Neural cell (in vitro differentiated cells): ENCODE measurements around the gene ISLR2. TPM values are rescaled to one million over a fixed set of nuclear protein-coding genes. Genes with fewer than 3 reads are reported as not detected.

ENCODE experiments used
- H2AFZ ChIP-seq: fragments of 200-600, 300-800 bp; sonication (generic), shearing (Covaris generic); 2 replicates; pipeline ENCODE4 v1.6.0; 2014; ENCODE audit warnings: low read depth, mild to moderate bottlenecking, antibody characterized with exemption, low read length, moderate library complexity
- H3F3A ChIP-seq: fragments of 200-600 bp; shearing (Covaris generic); 2 replicates; pipeline ENCODE4 v1.6.1; 2016; ENCODE audit warnings: mild to moderate bottlenecking, moderate library complexity, mixed read lengths, antibody characterized with exemption, low read length; ENCODE audit not compliant: insufficient read depth, poor library complexity, severe bottlenecking
- H3K27ac ChIP-seq: fragments of 200-600, 300-800 bp; sonication (generic), shearing (Covaris generic); 2 replicates; pipeline ENCODE4 v1.5.1; 2014; ENCODE audit warnings: mild to moderate bottlenecking, low read length, moderate library complexity
- H3K27me3 ChIP-seq: fragments of 300-800, 200-600 bp; sonication (generic), shearing (Covaris generic); 2 replicates; pipeline ENCODE4 v1.6.0; 2014; ENCODE audit warnings: mild to moderate bottlenecking, low read depth, low read length, moderate library complexity; ENCODE audit not compliant: insufficient read depth
- H3K36me3 ChIP-seq: fragments of 300-800, 200-600 bp; sonication (generic), shearing (Covaris generic); 2 replicates; pipeline ENCODE4 v1.5.1; 2014; ENCODE audit warnings: mild to moderate bottlenecking, antibody characterized with exemption, low read length, moderate library complexity; ENCODE audit not compliant: insufficient read depth
- H3K4me2 ChIP-seq: fragments of 300-800, 200-600 bp; sonication (generic), shearing (Covaris generic); 2 replicates; pipeline ENCODE4 v1.6.0; 2014; ENCODE audit warnings: mild to moderate bottlenecking, low read length
- H3K4me3 ChIP-seq: fragments of 300-800, 200-600 bp; sonication (generic), shearing (Covaris generic); 2 replicates; pipeline ENCODE4 v1.5.1; 2014; ENCODE audit warnings: mild to moderate bottlenecking, low read length, moderate library complexity
- H3K79me2 ChIP-seq: fragments of 200-600 bp; shearing (Covaris generic); replicated peaks from 2 replicates; pipeline ENCODE4 v1.6.0; 2014; ENCODE audit warnings: mild to moderate bottlenecking, low read length, moderate library complexity; ENCODE audit not compliant: insufficient read depth
- H3K9ac ChIP-seq: fragments of 300-800, 200-600 bp; sonication (generic), shearing (Covaris generic); 2 replicates; pipeline ENCODE4 v1.6.1; 2016; ENCODE audit warnings: mild to moderate bottlenecking, low read length, mixed read lengths
- H3K9me2 ChIP-seq: fragments of 200-600 bp; shearing (Covaris generic); 2 replicates; pipeline ENCODE4 v1.6.1; 2016; ENCODE audit warnings: mild to moderate bottlenecking, low read length, mixed read lengths; ENCODE audit not compliant: insufficient read depth
- H3K9me3 ChIP-seq: fragments of 200-600, 300-800 bp; sonication (generic), shearing (Covaris generic); 2 replicates; pipeline ENCODE4 v1.6.1; 2016; ENCODE audit warnings: mild to moderate bottlenecking, mixed run types, low read length, moderate library complexity, mixed read lengths
- H4K20me1 ChIP-seq: fragments of 200-600 bp; shearing (Covaris generic); 2 replicates; pipeline ENCODE4 v1.6.1; 2016; ENCODE audit warnings: mild to moderate bottlenecking, mixed run types; ENCODE audit not compliant: insufficient read depth
- EP300 ChIP-seq: fragments of 450-650 bp; conservative IDR thresholded peaks from 2 replicates; pipeline ENCODE4 v1.6.1; 2014; ENCODE audit warnings: antibody characterized with exemption, mild to moderate bottlenecking, moderate library complexity; ENCODE audit not compliant: poor library complexity, severe bottlenecking
- EZH2 ChIP-seq: fragments of 200-600, 300-800 bp; shearing (Covaris generic), sonication (generic); IDR thresholded peaks from 2 replicates; pipeline ENCODE4 v1.6.1; 2014; ENCODE audit warnings: antibody characterized with exemption, low read length, borderline replicate concordance, mild to moderate bottlenecking; ENCODE audit not compliant: insufficient read depth, poor library complexity, severe bottlenecking
- POLR2AphosphoS5 ChIP-seq: IDR thresholded peaks from 2 replicates; pipeline ENCODE4 v1.6.1; 2012
- RAD21 ChIP-seq: fragments of 450-650 bp; conservative IDR thresholded peaks from 2 replicates; pipeline ENCODE4 v1.6.1; 2014; ENCODE audit warnings: antibody characterized with exemption, mild to moderate bottlenecking, moderate library complexity
- SMC3 ChIP-seq: fragments of 450-650 bp; conservative IDR thresholded peaks from 2 replicates; pipeline ENCODE4 v1.6.1; 2014; ENCODE audit warnings: antibody characterized with exemption, mild to moderate bottlenecking, moderate library complexity; ENCODE audit not compliant: poor library complexity
- TAF1 ChIP-seq: IDR thresholded peaks from 2 replicates; pipeline ENCODE4 v1.6.1; 2012; ENCODE audit warnings: low read depth
- polyA plus RNA-seq: library from polyadenylated mRNA; depleted of rRNA; stranded (reverse); fragments of >200 nt; gene quantifications from 2 replicates; pipeline ENCODE4 v1.2.3, GENCODE V29; 2014
- TF ChIP-seq, protein P1 (sequence below): fragments of 450-650 bp; IDR thresholded peaks from 2 replicates; pipeline ENCODE4 v1.5.1; 2014; ENCODE audit warnings: antibody characterized with exemption, mild to moderate bottlenecking, moderate library complexity; ENCODE audit not compliant: poor library complexity, severe bottlenecking
- TF ChIP-seq, protein P2 (sequence below): IDR thresholded peaks from 2 replicates; pipeline ENCODE4 v1.6.1; 2012; ENCODE audit warnings: borderline replicate concordance

ISLR2 gene
- polyA plus RNA-seq, 1 donor from 2014 or later = 301 TPM

DNA sequence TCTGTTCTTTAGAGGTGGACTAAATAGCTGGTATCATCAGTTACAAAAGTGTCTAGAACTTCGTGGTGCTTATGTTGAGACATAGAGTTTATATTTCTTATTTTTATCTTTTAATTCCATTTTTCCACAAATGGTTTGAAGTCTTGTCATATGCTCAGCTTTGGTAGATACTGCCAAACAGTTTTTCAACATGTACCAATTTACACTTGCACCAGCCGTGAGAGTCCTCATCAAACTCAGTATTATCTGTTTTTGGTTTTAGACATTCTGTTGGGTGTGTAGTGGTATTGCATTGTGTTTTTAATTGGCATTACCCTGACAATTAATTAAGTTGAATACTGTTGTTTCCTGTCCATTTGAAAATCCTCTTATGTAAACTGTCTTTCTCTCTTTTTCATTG, 16.7 kb downstream of the ISLR2 start:
- H3F3A ChIP-seq = no peaks in the 10 kb centered on the region
- H3K36me3 ChIP-seq = no peaks in the 10 kb centered on the region
- no peak overlapping the region for H3K4me2 ChIP-seq
- TF ChIP-seq EP300 (no peak), EZH2 (no peak), SMC3 (no peak)
- no peak overlapping the region for H3K4me3 ChIP-seq
- H3K27me3 ChIP-seq = no peaks in the 10 kb centered on the region
- no peak overlapping the region for H3K9ac ChIP-seq
- no peaks in the 10 kb centered on the region for H3K9me2 ChIP-seq
- H2AFZ ChIP-seq = no peak overlapping the region
- no peaks in the 10 kb centered on the region for H4K20me1 ChIP-seq
- no peaks in the 10 kb centered on the region for H3K9me3 ChIP-seq
- no peaks in the 10 kb centered on the region for H3K79me2 ChIP-seq
- H3K27ac ChIP-seq = no peak overlapping the region

DNA sequence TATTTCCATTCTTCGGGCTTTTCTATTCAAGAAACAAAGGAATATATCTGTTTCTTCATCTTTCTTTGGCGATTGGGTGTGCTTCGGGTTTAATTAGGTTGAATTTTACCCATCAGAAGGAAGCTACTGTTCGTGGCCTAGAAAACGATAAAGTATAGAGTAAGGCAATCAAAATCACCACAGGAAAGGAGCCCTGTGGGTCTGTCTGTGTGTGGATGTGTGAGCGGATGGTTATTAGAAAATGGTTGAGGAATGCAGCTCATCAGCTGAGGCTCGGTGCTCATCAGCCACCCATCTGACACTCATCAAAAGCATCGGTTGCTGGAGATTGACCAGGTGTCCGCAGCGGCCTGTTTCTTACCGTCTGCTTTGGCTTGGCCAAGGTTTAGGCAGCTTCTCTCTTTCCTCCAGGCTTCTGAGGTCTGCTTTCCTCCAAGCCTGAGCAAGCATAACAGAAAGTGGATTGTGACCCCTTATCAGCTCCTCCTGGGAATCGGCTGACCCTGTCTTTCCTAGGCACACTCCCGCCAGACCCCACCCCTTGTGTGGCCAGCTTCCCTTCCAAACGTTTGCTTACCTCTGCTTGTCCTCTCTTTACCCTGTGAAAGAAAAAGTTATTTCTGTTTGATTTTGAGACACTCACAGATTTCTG, 25.5 kb downstream of the ISLR2 start:
- Histone ChIP-seq H3K36me3 (no peaks in the 10 kb centered on the region), H3K27ac (peak overlapping the region; percentile 99)

More for the DNA sequence above, 25.5 kb downstream of the ISLR2 start:
- Histone ChIP-seq H3K9me2 (no peaks in the 10 kb centered on the region), H3K9me3 (no peaks in the 10 kb centered on the region), H3K79me2 (no peaks in the 10 kb centered on the region), H3K4me2 (peak overlapping the region; percentile 1), H3K27me3 (no peaks in the 10 kb centered on the region), H3F3A (peaks cover 15% of the 10 kb centered on the region), H2AFZ (no peak overlapping the region), H3K4me3 (peak overlapping the region; percentile 34), H4K20me1 (no peaks in the 10 kb centered on the region), H3K9ac (peak overlapping the region; percentile 65)
- TF ChIP-seq, protein P1, sequence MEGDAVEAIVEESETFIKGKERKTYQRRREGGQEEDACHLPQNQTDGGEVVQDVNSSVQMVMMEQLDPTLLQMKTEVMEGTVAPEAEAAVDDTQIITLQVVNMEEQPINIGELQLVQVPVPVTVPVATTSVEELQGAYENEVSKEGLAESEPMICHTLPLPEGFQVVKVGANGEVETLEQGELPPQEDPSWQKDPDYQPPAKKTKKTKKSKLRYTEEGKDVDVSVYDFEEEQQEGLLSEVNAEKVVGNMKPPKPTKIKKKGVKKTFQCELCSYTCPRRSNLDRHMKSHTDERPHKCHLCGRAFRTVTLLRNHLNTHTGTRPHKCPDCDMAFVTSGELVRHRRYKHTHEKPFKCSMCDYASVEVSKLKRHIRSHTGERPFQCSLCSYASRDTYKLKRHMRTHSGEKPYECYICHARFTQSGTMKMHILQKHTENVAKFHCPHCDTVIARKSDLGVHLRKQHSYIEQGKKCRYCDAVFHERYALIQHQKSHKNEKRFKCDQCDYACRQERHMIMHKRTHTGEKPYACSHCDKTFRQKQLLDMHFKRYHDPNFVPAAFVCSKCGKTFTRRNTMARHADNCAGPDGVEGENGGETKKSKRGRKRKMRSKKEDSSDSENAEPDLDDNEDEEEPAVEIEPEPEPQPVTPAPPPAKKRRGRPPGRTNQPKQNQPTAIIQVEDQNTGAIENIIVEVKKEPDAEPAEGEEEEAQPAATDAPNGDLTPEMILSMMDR = no peak
- TF ChIP-seq SMC3 = no peak
- no peak for TF ChIP-seq TAF1
- no peak for TF ChIP-seq RAD21
- TF ChIP-seq, protein P2, sequence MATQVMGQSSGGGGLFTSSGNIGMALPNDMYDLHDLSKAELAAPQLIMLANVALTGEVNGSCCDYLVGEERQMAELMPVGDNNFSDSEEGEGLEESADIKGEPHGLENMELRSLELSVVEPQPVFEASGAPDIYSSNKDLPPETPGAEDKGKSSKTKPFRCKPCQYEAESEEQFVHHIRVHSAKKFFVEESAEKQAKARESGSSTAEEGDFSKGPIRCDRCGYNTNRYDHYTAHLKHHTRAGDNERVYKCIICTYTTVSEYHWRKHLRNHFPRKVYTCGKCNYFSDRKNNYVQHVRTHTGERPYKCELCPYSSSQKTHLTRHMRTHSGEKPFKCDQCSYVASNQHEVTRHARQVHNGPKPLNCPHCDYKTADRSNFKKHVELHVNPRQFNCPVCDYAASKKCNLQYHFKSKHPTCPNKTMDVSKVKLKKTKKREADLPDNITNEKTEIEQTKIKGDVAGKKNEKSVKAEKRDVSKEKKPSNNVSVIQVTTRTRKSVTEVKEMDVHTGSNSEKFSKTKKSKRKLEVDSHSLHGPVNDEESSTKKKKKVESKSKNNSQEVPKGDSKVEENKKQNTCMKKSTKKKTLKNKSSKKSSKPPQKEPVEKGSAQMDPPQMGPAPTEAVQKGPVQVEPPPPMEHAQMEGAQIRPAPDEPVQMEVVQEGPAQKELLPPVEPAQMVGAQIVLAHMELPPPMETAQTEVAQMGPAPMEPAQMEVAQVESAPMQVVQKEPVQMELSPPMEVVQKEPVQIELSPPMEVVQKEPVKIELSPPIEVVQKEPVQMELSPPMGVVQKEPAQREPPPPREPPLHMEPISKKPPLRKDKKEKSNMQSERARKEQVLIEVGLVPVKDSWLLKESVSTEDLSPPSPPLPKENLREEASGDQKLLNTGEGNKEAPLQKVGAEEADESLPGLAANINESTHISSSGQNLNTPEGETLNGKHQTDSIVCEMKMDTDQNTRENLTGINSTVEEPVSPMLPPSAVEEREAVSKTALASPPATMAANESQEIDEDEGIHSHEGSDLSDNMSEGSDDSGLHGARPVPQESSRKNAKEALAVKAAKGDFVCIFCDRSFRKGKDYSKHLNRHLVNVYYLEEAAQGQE = no peak
- TF ChIP-seq EZH2 = no peak
- TF ChIP-seq POLR2AphosphoS5 = no peak
- TF ChIP-seq EP300 = no peak
